Panc1 (cell line): ENCODE measurements around the gene CHL1. TPM values are rescaled to one million over a fixed set of nuclear protein-coding genes. Genes with fewer than 3 reads are reported as not detected.

Experiments
- ATAC-seq: fragments of 200-7000 bp; cut with Tn5 transposase; 2 replicates; pipeline ENCODE4 v1.9.1; 2020; ENCODE audit warnings: mild to moderate bottlenecking, moderate library complexity
- BruUV-seq: library from RNA; stranded (reverse); fragments of 400-500 nt; replicated peaks from 2 replicates; lab custom pipeline; 2021; lab: Mats Ljungman, UMichigan
- CTCF ChIA-PET: fragments of 300-600 bp; sonication (Branson Sonifier 250); formaldehyde crosslinking; loops from one replicate; lab custom pipeline; 2022; ENCODE audit warnings: antibody characterized with exemption; lab: Charles Lee
- POLR2A ChIA-PET: fragments of 300-600 bp; sonication (Branson Sonifier 250); formaldehyde crosslinking; loops from one replicate; lab custom pipeline; 2022; ENCODE audit warnings: antibody characterized with exemption; lab: Charles Lee
- DNase-seq: peaks from one replicate; pipeline ENCODE4 v3.0.0-alpha.2; 2010; ENCODE audit warnings: low read depth, low spot score
- H3K27ac ChIP-seq: 2 replicates; pipeline ENCODE4 v1.5.1; 2011; ENCODE audit warnings: mild to moderate bottlenecking, low read length, inconsistent platforms
- H3K27me3 ChIP-seq: fragments of 200-500 bp; sonication (Bioruptor generic); 2 replicates; pipeline ENCODE4 v1.6.0; 2014; ENCODE audit warnings: low read length, inconsistent platforms; ENCODE audit not compliant: control insufficient read depth, insufficient read depth
- H3K36me3 ChIP-seq: fragments of 200-500 bp; sonication (Bioruptor generic); 2 replicates; pipeline ENCODE4 v1.5.1; 2014; ENCODE audit warnings: inconsistent platforms, mild to moderate bottlenecking, low read length, moderate library complexity; ENCODE audit not compliant: control insufficient read depth, insufficient read depth
- H3K4me1 ChIP-seq: 2 replicates; pipeline ENCODE4 v1.5.1; 2011; ENCODE audit warnings: inconsistent platforms, mild to moderate bottlenecking, low read length, moderate library complexity; ENCODE audit not compliant: control insufficient read depth, insufficient read depth
- H3K4me3 ChIP-seq, 2 experiments: 2 replicates each; pipeline ENCODE4 v1.5.1; 2011 to 2012; ENCODE audit warnings: low read depth in 2 of 2, low read length in 2 of 2, mild to moderate bottlenecking in 2 of 2, inconsistent platforms in 1 of 2, moderate library complexity in 1 of 2
- H3K9me3 ChIP-seq: fragments of 200-500 bp; sonication (Bioruptor generic); 2 replicates; pipeline ENCODE4 v1.5.1; 2014; ENCODE audit warnings: low read depth, mild to moderate bottlenecking, inconsistent platforms, low read length, moderate library complexity; ENCODE audit not compliant: control insufficient read depth, insufficient read depth
- POLR2AphosphoS5 ChIP-seq: IDR thresholded peaks from 2 replicates; pipeline ENCODE4 v1.6.1; 2012; ENCODE audit warnings: mild to moderate bottlenecking, low read depth, low read length, moderate library complexity
- SIN3A ChIP-seq: IDR thresholded peaks from 2 replicates; pipeline ENCODE4 v1.6.1; 2012; ENCODE audit warnings: low read depth, mild to moderate bottlenecking, low read length, moderate library complexity, borderline replicate concordance; ENCODE audit not compliant: insufficient read depth
- TCF7L2 ChIP-seq: IDR thresholded peaks from 2 replicates; pipeline ENCODE4 v1.6.1; 2011; ENCODE audit warnings: mild to moderate bottlenecking, low read depth, low read length, inconsistent platforms
- in situ Hi-C: cut with HindIII; loops from 2 replicates; pipeline ENCODE4 v1.10.0; 2016; ENCODE audit warnings: low sequenced_read_pairs, low pct_unique_long_range_greater_than_20kb
- intact Hi-C: fragments of 100-400 bp; cut with micrococcal nuclease; formaldehyde crosslinking; loops from one replicate; pipeline ENCODE4 v1.10.0; 2022; ENCODE audit not compliant: unreplicated experiment
- total RNA-seq: library from RNA; stranded (reverse); gene quantifications from one replicate; pipeline ENCODE4 v1.2.1, GENCODE V29; 2021; ENCODE audit not compliant: unreplicated experiment
- TF ChIP-seq, protein P1 (sequence below): fragments of 450-650 bp; IDR thresholded peaks from 2 replicates; pipeline ENCODE4 v1.5.1; 2017; ENCODE audit warnings: mild to moderate bottlenecking
- TF ChIP-seq, protein P2 (sequence below), 2 experiments: IDR thresholded peaks; 2 replicates each; pipeline ENCODE4 v1.6.1; 2011 to 2012; ENCODE audit warnings: low read depth in 2 of 2, control low read depth in 1 of 2, low read length in 1 of 2, mild to moderate bottlenecking in 1 of 2, moderate library complexity in 1 of 2; ENCODE audit not compliant: insufficient read depth in 1 of 2

CHL1 gene
- total RNA-seq, 1 experiment from 2014 or later: not detected

DNA sequence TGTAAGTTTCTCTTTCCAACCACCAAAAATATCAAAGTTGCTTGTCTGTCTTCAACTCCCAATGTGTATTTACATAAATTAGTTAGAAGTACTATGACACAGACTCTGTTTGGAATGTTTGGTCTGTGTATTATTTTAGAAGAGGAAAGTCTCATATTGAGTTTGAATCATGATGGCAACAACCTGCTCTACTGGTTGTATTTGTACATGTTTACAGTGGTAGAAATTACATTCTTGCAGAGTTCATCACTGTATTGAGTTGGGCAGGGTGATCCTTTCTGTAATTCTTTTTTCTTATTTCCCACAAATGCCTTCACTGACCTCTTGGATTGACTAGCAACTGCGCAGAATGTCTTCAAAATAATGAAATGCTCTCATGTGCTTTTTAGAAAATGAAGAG is 149.6 kb downstream of the CHL1 start:
- ChIA-PET CTCF (no interaction called here), POLR2A (no interaction called here)
- Histone ChIP-seq H3K36me3 (no peaks in the 10 kb centered on the region), H3K27ac (no peak overlapping the region), H3K4me3 (no peak overlapping the region), H3K27me3 (no peaks in the 10 kb centered on the region), H3K9me3 (no peaks in the 10 kb centered on the region), H3K4me1 (no peaks in the 10 kb centered on the region)
- BruUV-seq: no TSS peak
- in situ Hi-C loops: no loop called here
- DNase-seq (no peak), ATAC-seq (no peak)
- TF ChIP-seq TCF7L2: no peak
- TF ChIP-seq SIN3A: no peak
- no peak for TF ChIP-seq POLR2AphosphoS5
- TF ChIP-seq, protein P1, sequence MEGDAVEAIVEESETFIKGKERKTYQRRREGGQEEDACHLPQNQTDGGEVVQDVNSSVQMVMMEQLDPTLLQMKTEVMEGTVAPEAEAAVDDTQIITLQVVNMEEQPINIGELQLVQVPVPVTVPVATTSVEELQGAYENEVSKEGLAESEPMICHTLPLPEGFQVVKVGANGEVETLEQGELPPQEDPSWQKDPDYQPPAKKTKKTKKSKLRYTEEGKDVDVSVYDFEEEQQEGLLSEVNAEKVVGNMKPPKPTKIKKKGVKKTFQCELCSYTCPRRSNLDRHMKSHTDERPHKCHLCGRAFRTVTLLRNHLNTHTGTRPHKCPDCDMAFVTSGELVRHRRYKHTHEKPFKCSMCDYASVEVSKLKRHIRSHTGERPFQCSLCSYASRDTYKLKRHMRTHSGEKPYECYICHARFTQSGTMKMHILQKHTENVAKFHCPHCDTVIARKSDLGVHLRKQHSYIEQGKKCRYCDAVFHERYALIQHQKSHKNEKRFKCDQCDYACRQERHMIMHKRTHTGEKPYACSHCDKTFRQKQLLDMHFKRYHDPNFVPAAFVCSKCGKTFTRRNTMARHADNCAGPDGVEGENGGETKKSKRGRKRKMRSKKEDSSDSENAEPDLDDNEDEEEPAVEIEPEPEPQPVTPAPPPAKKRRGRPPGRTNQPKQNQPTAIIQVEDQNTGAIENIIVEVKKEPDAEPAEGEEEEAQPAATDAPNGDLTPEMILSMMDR: no peak
- TF ChIP-seq, protein P2, sequence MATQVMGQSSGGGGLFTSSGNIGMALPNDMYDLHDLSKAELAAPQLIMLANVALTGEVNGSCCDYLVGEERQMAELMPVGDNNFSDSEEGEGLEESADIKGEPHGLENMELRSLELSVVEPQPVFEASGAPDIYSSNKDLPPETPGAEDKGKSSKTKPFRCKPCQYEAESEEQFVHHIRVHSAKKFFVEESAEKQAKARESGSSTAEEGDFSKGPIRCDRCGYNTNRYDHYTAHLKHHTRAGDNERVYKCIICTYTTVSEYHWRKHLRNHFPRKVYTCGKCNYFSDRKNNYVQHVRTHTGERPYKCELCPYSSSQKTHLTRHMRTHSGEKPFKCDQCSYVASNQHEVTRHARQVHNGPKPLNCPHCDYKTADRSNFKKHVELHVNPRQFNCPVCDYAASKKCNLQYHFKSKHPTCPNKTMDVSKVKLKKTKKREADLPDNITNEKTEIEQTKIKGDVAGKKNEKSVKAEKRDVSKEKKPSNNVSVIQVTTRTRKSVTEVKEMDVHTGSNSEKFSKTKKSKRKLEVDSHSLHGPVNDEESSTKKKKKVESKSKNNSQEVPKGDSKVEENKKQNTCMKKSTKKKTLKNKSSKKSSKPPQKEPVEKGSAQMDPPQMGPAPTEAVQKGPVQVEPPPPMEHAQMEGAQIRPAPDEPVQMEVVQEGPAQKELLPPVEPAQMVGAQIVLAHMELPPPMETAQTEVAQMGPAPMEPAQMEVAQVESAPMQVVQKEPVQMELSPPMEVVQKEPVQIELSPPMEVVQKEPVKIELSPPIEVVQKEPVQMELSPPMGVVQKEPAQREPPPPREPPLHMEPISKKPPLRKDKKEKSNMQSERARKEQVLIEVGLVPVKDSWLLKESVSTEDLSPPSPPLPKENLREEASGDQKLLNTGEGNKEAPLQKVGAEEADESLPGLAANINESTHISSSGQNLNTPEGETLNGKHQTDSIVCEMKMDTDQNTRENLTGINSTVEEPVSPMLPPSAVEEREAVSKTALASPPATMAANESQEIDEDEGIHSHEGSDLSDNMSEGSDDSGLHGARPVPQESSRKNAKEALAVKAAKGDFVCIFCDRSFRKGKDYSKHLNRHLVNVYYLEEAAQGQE (IDR thresholded peaks at IDR 0.05; ENCODE audit: insufficient read depth in 1 of 2, low read depth in 2 of 2, low read length in 1 of 2): no peak
- intact Hi-C loops: no loop called here

DNA sequence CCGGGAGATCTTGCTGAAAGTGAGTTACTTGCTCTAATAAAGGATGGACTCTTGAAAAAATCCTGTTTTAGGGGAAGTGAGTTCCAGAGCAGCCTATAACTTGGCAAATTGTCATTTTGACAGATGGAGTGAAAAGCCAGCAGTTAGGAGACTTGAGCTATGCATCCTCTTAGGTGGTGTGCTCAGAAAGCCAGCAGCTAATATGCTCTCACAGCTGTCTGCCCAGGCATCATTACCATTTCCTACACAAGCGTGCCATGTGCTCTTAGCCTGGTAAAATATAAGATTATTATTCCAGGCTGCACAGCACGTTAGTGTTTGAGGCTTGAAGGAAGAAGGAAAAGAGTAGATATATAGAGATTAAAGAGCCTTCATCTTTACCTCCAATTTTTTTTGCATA is 151.0 kb downstream of the CHL1 start:
- BruUV-seq: no TSS peak
- no peaks in the 10 kb centered on the region for H3K27me3 ChIP-seq
- no peaks in the 10 kb centered on the region for H3K9me3 ChIP-seq
- H3K4me1 ChIP-seq: no peaks in the 10 kb centered on the region
- POLR2A ChIA-PET: no interaction called here
- TF ChIP-seq POLR2AphosphoS5: no peak
- no peak for TF ChIP-seq TCF7L2
- TF ChIP-seq, protein P2 (IDR thresholded peaks at IDR 0.05; ENCODE audit: insufficient read depth in 1 of 2, low read depth in 2 of 2, low read length in 1 of 2): no peak
- TF ChIP-seq, protein P1: no peak
- no peak for TF ChIP-seq SIN3A
- intact Hi-C loops: no loop called here
- in situ Hi-C loops: no loop called here
- CTCF ChIA-PET: no interaction called here
- H3K27ac ChIP-seq: no peak overlapping the region
- no peak overlapping the region for H3K4me3 ChIP-seq
- DNase-seq (no peak), ATAC-seq (no peak)
- H3K36me3 ChIP-seq: no peaks in the 10 kb centered on the region
